Fibroblast of lung (primary cell): Measurements from ENCODE around the gene NCOR1.

ENCODE experiments used
- EZH2 ChIP-seq: IDR thresholded peaks from 2 replicates; pipeline ENCODE4 v1.5.1; 2012; ENCODE audit warnings: low read length, control low read depth, mild to moderate bottlenecking; ENCODE audit errors: missing control alignments
- TF ChIP-seq, protein P1 (sequence below), 2 donors: IDR thresholded peaks in 1 of 2; conservative IDR thresholded peaks in 1 of 2; 1 replicate in 1 of 2; 2 replicates in 1 of 2; pipeline ENCODE4 v1.5.1; 2011 to 2012; ENCODE audit warnings: low read length in 2 of 2, control low read depth in 1 of 2, inconsistent platforms in 1 of 2, low read depth in 1 of 2, mild to moderate bottlenecking in 1 of 2

DNA sequence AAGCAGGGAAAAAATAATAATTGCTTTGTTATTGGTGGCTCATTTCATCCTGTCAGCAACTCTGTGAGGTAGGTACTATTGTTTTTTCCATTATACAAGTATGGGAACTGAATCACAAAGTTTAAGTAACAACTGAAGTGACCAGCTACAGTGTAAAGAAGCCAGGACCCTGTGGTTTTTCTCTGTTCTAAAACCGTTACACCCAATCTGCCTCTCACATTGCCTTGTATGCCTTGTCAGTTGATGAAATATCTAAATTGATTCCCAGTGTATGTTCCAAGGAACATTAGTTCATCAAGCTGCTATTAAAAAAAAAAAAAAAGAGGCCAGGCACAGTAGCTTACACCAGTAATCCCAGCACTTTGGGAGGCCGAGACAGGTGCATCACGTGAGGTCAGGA is 7.1 kb upstream of the NCOR1 start:
- TF ChIP-seq, protein P1, sequence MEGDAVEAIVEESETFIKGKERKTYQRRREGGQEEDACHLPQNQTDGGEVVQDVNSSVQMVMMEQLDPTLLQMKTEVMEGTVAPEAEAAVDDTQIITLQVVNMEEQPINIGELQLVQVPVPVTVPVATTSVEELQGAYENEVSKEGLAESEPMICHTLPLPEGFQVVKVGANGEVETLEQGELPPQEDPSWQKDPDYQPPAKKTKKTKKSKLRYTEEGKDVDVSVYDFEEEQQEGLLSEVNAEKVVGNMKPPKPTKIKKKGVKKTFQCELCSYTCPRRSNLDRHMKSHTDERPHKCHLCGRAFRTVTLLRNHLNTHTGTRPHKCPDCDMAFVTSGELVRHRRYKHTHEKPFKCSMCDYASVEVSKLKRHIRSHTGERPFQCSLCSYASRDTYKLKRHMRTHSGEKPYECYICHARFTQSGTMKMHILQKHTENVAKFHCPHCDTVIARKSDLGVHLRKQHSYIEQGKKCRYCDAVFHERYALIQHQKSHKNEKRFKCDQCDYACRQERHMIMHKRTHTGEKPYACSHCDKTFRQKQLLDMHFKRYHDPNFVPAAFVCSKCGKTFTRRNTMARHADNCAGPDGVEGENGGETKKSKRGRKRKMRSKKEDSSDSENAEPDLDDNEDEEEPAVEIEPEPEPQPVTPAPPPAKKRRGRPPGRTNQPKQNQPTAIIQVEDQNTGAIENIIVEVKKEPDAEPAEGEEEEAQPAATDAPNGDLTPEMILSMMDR (conservative IDR thresholded peaks at IDR 0.05 in 1 of 2, IDR thresholded peaks at IDR 0.05 in 1 of 2; ENCODE audit: low read depth in 1 of 2, low read length in 2 of 2) = no peak
- TF ChIP-seq EZH2 = no peak
